ENCODE measurements around the gene SLC24A1.

- TF ChIP-seq, protein P1, sequence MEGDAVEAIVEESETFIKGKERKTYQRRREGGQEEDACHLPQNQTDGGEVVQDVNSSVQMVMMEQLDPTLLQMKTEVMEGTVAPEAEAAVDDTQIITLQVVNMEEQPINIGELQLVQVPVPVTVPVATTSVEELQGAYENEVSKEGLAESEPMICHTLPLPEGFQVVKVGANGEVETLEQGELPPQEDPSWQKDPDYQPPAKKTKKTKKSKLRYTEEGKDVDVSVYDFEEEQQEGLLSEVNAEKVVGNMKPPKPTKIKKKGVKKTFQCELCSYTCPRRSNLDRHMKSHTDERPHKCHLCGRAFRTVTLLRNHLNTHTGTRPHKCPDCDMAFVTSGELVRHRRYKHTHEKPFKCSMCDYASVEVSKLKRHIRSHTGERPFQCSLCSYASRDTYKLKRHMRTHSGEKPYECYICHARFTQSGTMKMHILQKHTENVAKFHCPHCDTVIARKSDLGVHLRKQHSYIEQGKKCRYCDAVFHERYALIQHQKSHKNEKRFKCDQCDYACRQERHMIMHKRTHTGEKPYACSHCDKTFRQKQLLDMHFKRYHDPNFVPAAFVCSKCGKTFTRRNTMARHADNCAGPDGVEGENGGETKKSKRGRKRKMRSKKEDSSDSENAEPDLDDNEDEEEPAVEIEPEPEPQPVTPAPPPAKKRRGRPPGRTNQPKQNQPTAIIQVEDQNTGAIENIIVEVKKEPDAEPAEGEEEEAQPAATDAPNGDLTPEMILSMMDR (IDR thresholded peaks at IDR 0.05; ENCODE audit: insufficient read depth, low read depth, low read length): no peak
- TF ChIP-seq EZH2 (IDR thresholded peaks at IDR 0.05; ENCODE audit: insufficient read depth, low read length): no peak
Observed at GRCh38 chr15:65603134-65603533, 18.6 kb upstream of the SLC24A1 start.

Data from astrocyte (in vitro differentiated cells and primary cell).